Astrocyte of the cerebellum (primary cell): ENCODE data around the gene BACE2.
A peak's percentile ranks its signal among the peaks of the same experiment; 100 is the strongest.

Experiments used
- DNase-seq: peaks from one replicate; pipeline ENCODE4 v3.0.0-alpha.2; 2011; ENCODE audit warnings: low read depth
- H3K4me3 ChIP-seq: 2 replicates; pipeline ENCODE4 v1.5.1; 2011; ENCODE audit warnings: mild to moderate bottlenecking, low read depth, low read length, moderate library complexity
- CTCF ChIP-seq: IDR thresholded peaks from 2 replicates; pipeline ENCODE4 v1.5.1; 2012; ENCODE audit warnings: low read length, low read depth, moderate library complexity, mild to moderate bottlenecking; ENCODE audit errors: missing control alignments
- in situ Hi-C: cut with HindIII; loops from 2 replicates; pipeline ENCODE4 v1.10.0; 2017; ENCODE audit warnings: low sequenced_read_pairs

Gene BACE2

GRCh38 chr21:41167348-41168342 lies at the start of gene BACE2:
Gene BACE2 (plus strand): TSS chr21:41168160. CDS start chr21:41168264, 104 bp downstream.
- peak; percentile 50 for TF ChIP-seq CTCF
- in situ Hi-C loops, result no loop called here
- H3K4me3 ChIP-seq, result peak within 1 kb of the TSS; percentile 85
- DNase-seq, result peak; percentile 41

GRCh38 chr21:41119901-41120300 lies 48.1 kb upstream of the BACE2 start:
- TF ChIP-seq CTCF, result no peak
- in situ Hi-C loops, result no loop called here
- no peak overlapping the region for H3K4me3 ChIP-seq
- no peak for DNase-seq

GRCh38 chr21:41120997-41121396 lies 47.0 kb upstream of the BACE2 start:
- DNase-seq, result no peak
- no peak for TF ChIP-seq CTCF
- H3K4me3 ChIP-seq, result no peak overlapping the region
- in situ Hi-C loops, result no loop called here

GRCh38 chr21:41121785-41122415 lies 46.1 kb upstream of the BACE2 start:
- peak; percentile 76 for DNase-seq
- peak; percentile 98 for TF ChIP-seq CTCF
- in situ Hi-C loops, result no loop called here
- no peak overlapping the region for H3K4me3 ChIP-seq

GRCh38 chr21:41124641-41125201 lies 43.2 kb upstream of the BACE2 start:
- DNase-seq, result no peak
- no peak for TF ChIP-seq CTCF
- in situ Hi-C loops, result no loop called here
- no peak overlapping the region for H3K4me3 ChIP-seq

- TF ChIP-seq CTCF, result no peak
- H3K4me3 ChIP-seq, result no peak overlapping the region
- DNase-seq, result no peak
- in situ Hi-C loops, result no loop called here
Measured at GRCh38 chr21:41128981-41129380, 39.0 kb upstream of the BACE2 start.
